ENCODE measurements around the gene USP49. TPM values are rescaled to one million over a fixed set of nuclear protein-coding genes. Genes with fewer than 3 reads are reported as not detected.

USP49 gene
- total RNA-seq, 4 donors from 2014 or later: 2.3 to 16.5 (median 6.6) TPM

- DNase-seq: no peak
- intact Hi-C loops (cut with DNase I; ENCODE audit: low total_unique reads): no loop called here
These were observed 151.6 kb downstream of the USP49 start for GRCh38 chr6:41743406-41744235.

GRCh38 chr6:41741625-41742490, 153.3 kb downstream of the USP49 start:
- no peak for TF ChIP-seq POLR2A (IDR thresholded peaks at IDR 0.05)
- no peak for TF ChIP-seq CTCF (IDR thresholded peaks at IDR 0.05)
- intact Hi-C loops (cut with DNase I; ENCODE audit: low total_unique reads): no loop called here
- Histone ChIP-seq H3K4me3 (no peak overlapping the region), H3K9me3 (no peaks in the 10 kb centered on the region), H3K27ac (no peak overlapping the region), H3K27me3 (no peaks in the 10 kb centered on the region), H3K36me3 (no peaks in the 10 kb centered on the region), H3K4me1 (no peaks in the 10 kb centered on the region)
- no peak for DNase-seq

More at GRCh38 chr6:41743406-41744235, 151.6 kb downstream of the USP49 start:
- Histone ChIP-seq H3K4me3 (no peak overlapping the region), H3K4me1 (no peaks in the 10 kb centered on the region), H3K9me3 (no peaks in the 10 kb centered on the region), H3K36me3 (no peaks in the 10 kb centered on the region), H3K27ac (no peak overlapping the region), H3K27me3 (no peaks in the 10 kb centered on the region)
- TF ChIP-seq POLR2A (IDR thresholded peaks at IDR 0.05) (no peak), CTCF (IDR thresholded peaks at IDR 0.05) (no peak)

- no peak overlapping the region for H3K4me3 ChIP-seq
- H3K9me3 ChIP-seq: no peaks in the 10 kb centered on the region
- H3K4me1 ChIP-seq: no peaks in the 10 kb centered on the region
- intact Hi-C loops (cut with DNase I; ENCODE audit: low total_unique reads): no loop called here
- H3K27me3 ChIP-seq: no peaks in the 10 kb centered on the region
- no peak for TF ChIP-seq CTCF (IDR thresholded peaks at IDR 0.05)
- no peak for TF ChIP-seq POLR2A (IDR thresholded peaks at IDR 0.05)
- H3K27ac ChIP-seq: no peak overlapping the region
- H3K36me3 ChIP-seq: no peaks in the 10 kb centered on the region
- no peak for DNase-seq
These were observed 154.6 kb downstream of the USP49 start for GRCh38 chr6:41740366-41741162.

Small RNA genes lying within 50 kb of the gene (small RNA-seq; reads per million reads assigned to genes)
- gene AL365205.2: not detected
- not detected for gene AL365205.3
- not detected for gene RF00019
- gene RF00393: not detected

Other genes with a start within 250 kb of the USP49 start
- 10 to 100 TPM in 3 of 4 donors, 1 to 10 TPM in 1; 8.8 to 31.7 (median 17.0) TPM for gene TFEB, start 159.8 kb downstream of the USP49 start, total RNA-seq
- gene PGC, start 148.0 kb downstream of the USP49 start, total RNA-seq: 1 to 10 TPM in 1 of 4 donors, under 1 TPM in 1, not detected in 2; 0.91 to 2.1 TPM
- gene FRS3, start 115.5 kb downstream of the USP49 start, total RNA-seq: 1 to 10 TPM in 3 of 4 donors, under 1 TPM in 1; 0.26 to 8.9 (median 2.2) TPM
- gene PRICKLE4, start 114.6 kb downstream of the USP49 start, total RNA-seq: 10 to 100 TPM; 10.4 to 17.9 (median 14.3) TPM
- gene TOMM6, start 107.7 kb downstream of the USP49 start, total RNA-seq: 100 to 1,000 TPM in 2 of 4 donors, 10 to 100 TPM in 2; 53.1 to 164 (median 96.0) TPM
- 10 to 100 TPM in 3 of 4 donors, 1 to 10 TPM in 1; 1.0 to 36.8 (median 17.3) TPM for gene MED20, start 25.8 kb upstream of the USP49 start, total RNA-seq
- gene BYSL, start 26.1 kb upstream of the USP49 start, total RNA-seq: 10 to 100 TPM in 3 of 4 donors, under 1 TPM in 1; 0.51 to 20.5 (median 18.0) TPM
- gene CCND3, start 46.4 kb upstream of the USP49 start, total RNA-seq: 100 to 1,000 TPM in 1 of 4 donors, 10 to 100 TPM in 3; 28.8 to 101 (median 74.3) TPM
- gene TAF8, start 155.1 kb upstream of the USP49 start, total RNA-seq: 10 to 100 TPM; 16.0 to 45.6 (median 37.5) TPM
- gene C6orf132, start 247.2 kb upstream of the USP49 start, total RNA-seq: 1 to 10 TPM in 2 of 4 donors, under 1 TPM in 1, not detected in 1; 0.91 to 2.4 (median 1.0) TPM

Measured in uterus (tissue), 4 donors.